22Rv1 (cell line): ENCODE measurements around the gene PRPSAP2.
"Not testable (repeated sequence)": the region's sequence is repeated elsewhere in the genome, so short reads cannot be mapped to it uniquely, and the experiment has no call there.

ENCODE experiments used
- H3K27ac ChIP-seq: fragments of 450-650 bp; 2 replicates; pipeline ENCODE4 v1.5.1; 2017
- CTCF ChIP-seq: fragments of 450-650 bp; IDR thresholded peaks from 2 replicates; pipeline ENCODE4 v1.5.1; 2017; ENCODE audit warnings: mild to moderate bottlenecking
- ZFX ChIP-seq: fragments of 450-650 bp; IDR thresholded peaks from 2 replicates; pipeline ENCODE4 v1.6.1; 2017; ENCODE audit warnings: antibody characterized with exemption, borderline replicate concordance

The PRPSAP2 gene

DNA sequence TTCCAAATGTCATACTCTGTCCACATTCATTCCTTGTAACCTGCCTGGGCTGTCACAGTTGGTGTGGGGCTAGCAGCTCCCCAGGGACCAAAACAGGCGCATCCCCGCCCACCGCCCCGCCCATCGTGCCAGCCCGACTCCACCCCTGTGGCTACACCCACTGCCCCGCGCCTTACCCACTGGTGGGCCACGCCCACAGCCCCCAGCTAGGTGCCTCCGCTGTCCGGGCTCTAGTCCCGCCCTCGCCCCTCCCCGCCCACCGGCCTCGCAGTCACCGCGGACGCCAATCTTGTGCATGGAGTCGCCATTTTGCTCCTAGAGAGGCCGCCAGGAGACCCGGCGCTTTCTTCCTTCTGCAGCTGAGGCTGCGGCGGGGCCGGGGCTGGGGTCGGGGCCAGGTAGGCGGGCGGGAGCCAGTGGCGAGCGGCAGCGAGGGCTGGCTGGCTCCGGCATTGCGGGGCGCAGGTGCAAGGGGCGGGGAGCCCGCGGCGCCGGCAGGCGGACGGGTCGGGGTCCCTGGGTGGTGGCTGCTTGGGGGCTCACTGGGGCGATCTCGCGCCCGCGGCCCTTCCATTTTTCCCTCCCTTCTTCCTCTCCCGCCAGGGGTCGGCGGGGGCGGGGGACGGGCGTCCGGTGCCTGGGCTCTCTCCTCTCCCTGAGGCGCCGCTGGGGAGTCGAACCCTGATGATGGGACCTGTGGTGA lies at the start of gene PRPSAP2:
Gene PRPSAP2, plus strand, starts transcription at position 268 of the 703 bp plus-strand sequence. CDS start 7,703 bp downstream, outside the sequence.
- peak within 1 kb of the TSS; percentile 74 for H3K27ac ChIP-seq
- TF ChIP-seq CTCF, result no peak
- no peak for TF ChIP-seq ZFX

DNA sequence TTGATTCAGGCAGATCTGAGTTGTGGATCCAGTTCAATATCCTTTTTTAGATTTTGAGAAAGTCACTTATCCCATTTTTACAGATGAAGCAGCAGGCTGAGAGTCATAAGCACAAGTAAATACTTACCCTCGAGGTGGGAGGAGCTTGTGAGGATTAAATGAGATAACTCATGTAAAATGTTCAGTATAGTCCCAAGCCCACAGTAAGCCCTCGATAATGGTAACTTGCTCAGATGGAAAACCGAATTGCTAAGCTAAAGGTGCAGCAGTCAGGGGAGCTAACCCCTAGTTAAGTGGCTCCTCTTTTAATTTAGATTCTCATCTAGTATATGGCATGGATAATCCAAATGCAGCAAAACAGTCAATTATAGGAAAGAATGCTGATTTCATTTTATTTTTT lies 42.0 kb upstream of the PRPSAP2 start:
- not testable (repeated sequence) for H3K27ac ChIP-seq

GRCh38 chr17:18816489-18817371 lies 41.2 kb upstream of the PRPSAP2 start:
- H3K27ac ChIP-seq, result not testable (repeated sequence)
- TF ChIP-seq CTCF, result peak; percentile 69

DNA sequence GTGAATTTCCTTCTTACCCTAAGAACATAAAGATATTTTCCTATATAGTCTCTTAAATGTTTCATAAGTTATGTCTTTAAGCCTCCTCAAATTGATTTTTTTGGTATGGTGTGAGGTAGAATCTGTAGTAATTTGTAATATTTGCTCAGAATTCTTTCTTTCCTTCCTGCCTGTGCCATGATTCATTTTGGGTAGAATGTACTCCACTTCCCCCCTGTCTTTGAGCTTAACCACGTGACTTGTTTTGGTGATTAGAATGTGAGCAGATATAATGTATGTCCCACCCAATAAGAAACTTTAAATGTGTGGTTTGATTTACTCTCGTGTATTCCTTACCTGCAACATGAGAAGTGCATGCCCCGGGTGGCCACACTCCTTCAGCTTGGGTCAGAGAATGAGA lies 36.5 kb upstream of the PRPSAP2 start:
- not testable (repeated sequence) for H3K27ac ChIP-seq

DNA sequence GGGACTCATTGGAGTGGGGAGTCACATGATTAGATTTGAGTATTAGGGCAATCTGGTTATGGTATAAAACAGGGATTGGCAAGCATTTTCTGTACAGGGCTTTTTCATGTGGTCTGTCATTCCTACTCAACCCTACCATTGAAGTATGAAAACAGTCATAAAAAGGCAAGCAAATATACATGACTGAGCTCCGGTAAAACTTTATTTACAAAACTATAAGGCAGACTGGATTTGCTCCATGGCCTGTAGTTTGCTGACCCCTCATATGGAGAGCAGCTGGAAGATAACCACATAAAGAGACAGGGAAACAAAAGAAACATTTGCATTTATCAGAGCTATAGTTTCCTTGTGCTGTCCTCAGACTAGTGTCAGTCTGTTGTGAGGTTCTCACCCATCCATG lies 30.3 kb upstream of the PRPSAP2 start:
- H3K27ac ChIP-seq, result not testable (repeated sequence)

DNA sequence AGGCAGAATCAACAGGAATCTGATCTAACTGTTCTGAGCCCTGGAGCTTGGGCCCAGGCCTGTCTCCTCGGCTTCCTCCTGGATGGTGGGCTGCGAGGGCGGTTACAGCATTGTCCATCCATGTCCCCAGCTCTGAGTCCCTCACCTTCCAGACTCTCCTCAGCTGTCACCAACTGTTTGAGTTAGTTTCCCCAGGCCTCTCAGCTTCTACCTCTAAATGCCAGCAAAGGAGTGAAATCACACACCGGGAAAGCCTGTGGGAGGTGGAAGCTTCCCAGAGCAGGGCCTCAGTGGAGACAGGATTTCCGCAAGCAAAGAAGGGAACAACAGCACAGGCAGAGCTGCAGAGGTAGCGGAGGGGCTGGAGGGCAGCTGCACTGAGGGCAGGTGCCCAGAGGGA lies 9.4 kb upstream of the PRPSAP2 start:
- no peak for TF ChIP-seq ZFX
- TF ChIP-seq CTCF, result no peak
- no peak overlapping the region for H3K27ac ChIP-seq

DNA sequence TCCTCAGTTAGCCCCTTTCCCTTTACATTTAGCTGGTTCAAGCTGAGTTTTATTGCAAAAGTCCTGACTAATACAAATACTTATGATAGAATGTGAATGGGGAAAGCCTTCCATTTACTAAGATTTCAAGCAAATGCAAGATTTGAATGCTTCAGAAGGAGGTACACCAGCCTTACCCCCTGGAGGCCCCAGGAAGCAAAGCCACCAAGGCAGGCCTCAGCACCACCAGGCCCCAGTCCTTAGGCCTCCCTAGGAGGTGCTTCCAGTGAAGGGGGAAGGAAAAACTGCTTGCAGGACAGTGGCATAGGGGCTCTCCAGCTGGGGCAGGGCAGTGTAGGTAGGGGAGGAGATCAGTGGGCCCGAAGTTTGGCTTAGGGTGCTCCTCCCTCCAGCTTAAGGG lies 7.3 kb upstream of the PRPSAP2 start:
- TF ChIP-seq ZFX, result no peak
- no peak for TF ChIP-seq CTCF
- H3K27ac ChIP-seq, result no peak overlapping the region

- TF ChIP-seq CTCF, result no peak
- no peak for TF ChIP-seq ZFX
- H3K27ac ChIP-seq, result no peak overlapping the region
Observed at GRCh38 chr17:18851201-18851600, 6.7 kb upstream of the PRPSAP2 start.

DNA sequence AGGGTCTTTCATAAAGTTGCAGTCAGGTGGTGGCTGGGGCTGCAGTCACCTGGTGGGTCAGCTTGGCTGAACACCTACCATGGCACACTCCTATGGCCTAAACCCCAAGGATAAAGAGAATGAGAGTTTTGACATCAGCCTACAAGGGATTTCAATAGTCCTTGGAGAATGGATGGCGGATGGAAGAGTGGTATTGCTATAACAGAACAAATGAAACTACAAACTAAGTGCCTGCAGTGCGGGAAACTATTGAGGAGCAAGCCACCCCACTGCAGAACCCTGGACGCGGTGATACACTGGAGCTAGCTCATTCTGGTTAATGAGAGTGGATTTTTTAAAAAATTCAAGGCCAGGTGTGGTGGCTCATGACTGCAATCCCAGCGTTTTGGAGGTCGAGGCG lies 3.0 kb upstream of the PRPSAP2 start:
- TF ChIP-seq CTCF (no peak), ZFX (no peak)
- H3K27ac ChIP-seq, result peak overlapping the region; percentile 74
